HepG2 (cell line): ENCODE results near the gene TBC1D30. TPM values are rescaled to one million over a fixed set of nuclear protein-coding genes. Genes with fewer than 3 reads are reported as not detected.

Experiments used
- ATAC-seq: fragments of 200-7000 bp; cut with Tn5 transposase; 3 replicates; pipeline ENCODE4 v1.9.1; 2020; ENCODE audit warnings: mild to moderate bottlenecking, moderate library complexity
- BruUV-seq: library from RNA; stranded (reverse); fragments of 400-500 nt; replicated peaks from 2 replicates; lab custom pipeline; 2021; lab: Mats Ljungman, UMichigan
- CTCF ChIA-PET: fragments of 300-600 bp; formaldehyde crosslinking; extraction: SDS; loops from one replicate; lab custom pipeline; 2021; ENCODE audit warnings: low total read pairs, inconsistent platforms, low intra/inter-chr PET ratio; lab: Yijun Ruan, JAX
- POLR2A ChIA-PET: fragments of 350-600 bp; sonication (Branson Sonifier 250); formaldehyde crosslinking; loops from one replicate; lab custom pipeline; 2020; ENCODE audit warnings: antibody characterized with exemption, inconsistent platforms; lab: Yijun Ruan, JAX
- DNase-seq: peaks from one replicate; pipeline ENCODE4 v3.0.0-alpha.2; 2015; ENCODE audit warnings: low spot score
- FAIRE-seq: peaks from 3 replicates; lab custom pipeline; 2011; peaks lifted over from hg19 to GRCh38; lab: Jason Lieb, UNC
- H2AFZ ChIP-seq: one replicate; pipeline ENCODE4 v1.6.1; 2011; ENCODE audit warnings: low read length, inconsistent platforms
- H3K27ac ChIP-seq: fragments of 300-600 bp; 3 replicates; pipeline ENCODE4 v1.8.0; 2011; ENCODE audit warnings: mixed run types, mild to moderate bottlenecking, mixed read lengths, low read length, inconsistent platforms; ENCODE audit not compliant: insufficient read depth; ENCODE audit errors: extremely low read length
- H3K27me3 ChIP-seq, 2 experiments: fragments of 200-600 bp in 1 of 2; 2 replicates in 1 of 2; 3 replicates in 1 of 2; pipeline versions ENCODE4 v1.6.0 to v1.8.0; 2011; ENCODE audit warnings: low read length in 2 of 2, mild to moderate bottlenecking in 2 of 2, moderate library complexity in 2 of 2, inconsistent platforms in 1 of 2; ENCODE audit not compliant: insufficient read depth in 2 of 2, control insufficient read depth in 1 of 2
- H3K36me3 ChIP-seq, 2 experiments: fragments of 200-600 bp in 1 of 2; replicated peaks in 1 of 2; 2 replicates in 1 of 2; 3 replicates in 1 of 2; pipeline versions ENCODE4 v1.5.1 to v1.8.0; 2011; ENCODE audit warnings: low read length in 2 of 2, inconsistent platforms in 1 of 2; ENCODE audit not compliant: insufficient read depth in 2 of 2, control insufficient read depth in 1 of 2
- H3K4me1 ChIP-seq: 2 replicates; pipeline ENCODE4 v1.5.1; 2012; ENCODE audit warnings: low read length, inconsistent platforms; ENCODE audit not compliant: insufficient read depth
- H3K4me2 ChIP-seq: 2 replicates; pipeline ENCODE4 v1.6.0; 2011; ENCODE audit warnings: low read depth, low read length, inconsistent platforms
- H3K4me3 ChIP-seq, 3 experiments: fragments of 200-600 bp in 1 of 3; sonication (generic), shearing (Covaris generic) in 1 of 3; replicated peaks in 1 of 3; 2 replicates each; pipeline ENCODE4 v1.5.1; 2011 to 2016; ENCODE audit warnings: low read length in 3 of 3, inconsistent platforms in 2 of 3, low read depth in 2 of 3, mild to moderate bottlenecking in 2 of 3, control low read depth in 1 of 3, mixed read lengths in 1 of 3; ENCODE audit not compliant: insufficient read depth in 1 of 3
- H3K79me2 ChIP-seq: one replicate; pipeline ENCODE4 v1.6.1; 2011; ENCODE audit warnings: low read length, inconsistent platforms; ENCODE audit not compliant: insufficient read depth
- H3K9ac ChIP-seq: 2 replicates; pipeline ENCODE4 v1.6.0; 2011; ENCODE audit warnings: mild to moderate bottlenecking, low read depth, low read length, inconsistent platforms; ENCODE audit not compliant: insufficient read depth
- H3K9me3 ChIP-seq: 2 replicates; pipeline ENCODE4 v1.5.1; 2012; ENCODE audit warnings: mild to moderate bottlenecking, low read length
- H4K20me1 ChIP-seq: 2 replicates; pipeline ENCODE4 v1.6.0; 2011; ENCODE audit warnings: inconsistent platforms, mild to moderate bottlenecking, low read length, moderate library complexity; ENCODE audit not compliant: insufficient read depth
- JUND ChIP-seq: sonication (generic); formaldehyde crosslinking; IDR thresholded peaks from 2 replicates; pipeline ENCODE4 v1.8.0; 2022; ENCODE audit warnings: mild to moderate bottlenecking, missing genetic modification reagents
- SAP130 ChIP-seq: IDR thresholded peaks from 2 replicates; pipeline ENCODE4 v1.6.1; 2016; ENCODE audit warnings: low read depth
- ZNF724P ChIP-seq: sonication (generic); formaldehyde crosslinking; IDR thresholded peaks from 2 replicates; pipeline ENCODE4 v1.8.0; 2022; ENCODE audit warnings: missing genetic modification reagents, borderline replicate concordance
- WGBS: methylation state at CpG from one replicate; pipeline ENCODE4 v1.1.6; 2017; ENCODE audit warnings: low lambda C conversion rate; 5-methylcytosine and 5-hydroxymethylcytosine counted together
- in situ Hi-C: cut with HindIII; loops from 2 replicates; pipeline ENCODE4 v1.10.0; 2017; ENCODE audit warnings: low pct_unique_long_range_greater_than_20kb; ENCODE audit not compliant: extremely low pct_ligation_motif_present
- intact Hi-C: fragments of 100-400 bp; cut with micrococcal nuclease; formaldehyde crosslinking; loops from one replicate; pipeline ENCODE4 v1.10.0; 2022; ENCODE audit not compliant: unreplicated experiment
- polyA plus RNA-seq, 8 experiments: library from polyadenylated mRNA; depleted of rRNA in 3 of 8; stranded (reverse) in 7 of 8; unstranded in 1 of 8; fragments of >200 nt; fragmentation: Illumina TruSeq in 4 of 8; extraction: Trizol in 4 of 8; gene quantifications; 2 replicates each; pipeline versions ENCODE4 v1.2.1 to v1.2.3, GENCODE V29; 2011 to 2016; ENCODE audit warnings: low read depth in 4 of 8, missing spikeins in 1 of 8, mixed read lengths in 1 of 8; ENCODE audit not compliant: insufficient read depth in 1 of 8
- total RNA-seq, 5 experiments: library from RNA; depleted of rRNA; stranded (reverse); fragments of >200 nt; fragmentation: Illumina TruSeq; extraction: Trizol; gene quantifications; 2 replicates each; pipeline ENCODE4 v1.2.3, GENCODE V29; 2016; ENCODE audit warnings: low read depth in 1 of 5
- TF ChIP-seq, protein P1 (sequence below): sonication (generic); formaldehyde crosslinking; IDR thresholded peaks from 2 replicates; pipeline ENCODE4 v1.4.0; 2020; ENCODE audit warnings: mild to moderate bottlenecking, missing genetic modification reagents
- TF ChIP-seq, protein P2 (sequence below): sonication (generic); formaldehyde crosslinking; IDR thresholded peaks from 2 replicates; pipeline ENCODE4 v1.8.1; 2022; ENCODE audit warnings: mild to moderate bottlenecking, missing genetic modification reagents

Gene TBC1D30
- total and polyA plus RNA-seq, 2 of the 13 experiments (the other 11 are each of a cell fraction or from before 2014, with no cell fraction given) = 0.42 to 0.67 TPM

DNA sequence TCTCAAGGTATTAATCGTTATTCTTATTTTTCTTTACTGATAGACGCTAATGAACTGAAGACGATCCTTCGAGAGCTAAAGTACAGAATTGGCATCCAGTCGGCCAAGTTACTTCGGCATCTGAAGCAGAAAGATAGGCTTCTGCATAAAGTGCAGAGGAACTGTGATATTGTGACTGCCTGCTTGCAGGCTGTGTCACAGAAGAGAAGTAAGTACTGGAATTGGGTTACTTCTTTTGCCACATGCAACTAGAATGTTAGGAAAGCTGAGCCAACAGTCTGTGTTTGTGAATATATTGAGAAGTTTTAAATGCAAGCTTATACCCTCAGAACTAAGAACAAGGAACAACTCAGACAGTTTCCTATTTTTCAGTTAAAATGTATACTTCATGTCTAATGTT is 38.6 kb upstream of the TBC1D30 start (continued):
- TF ChIP-seq, protein P1, sequence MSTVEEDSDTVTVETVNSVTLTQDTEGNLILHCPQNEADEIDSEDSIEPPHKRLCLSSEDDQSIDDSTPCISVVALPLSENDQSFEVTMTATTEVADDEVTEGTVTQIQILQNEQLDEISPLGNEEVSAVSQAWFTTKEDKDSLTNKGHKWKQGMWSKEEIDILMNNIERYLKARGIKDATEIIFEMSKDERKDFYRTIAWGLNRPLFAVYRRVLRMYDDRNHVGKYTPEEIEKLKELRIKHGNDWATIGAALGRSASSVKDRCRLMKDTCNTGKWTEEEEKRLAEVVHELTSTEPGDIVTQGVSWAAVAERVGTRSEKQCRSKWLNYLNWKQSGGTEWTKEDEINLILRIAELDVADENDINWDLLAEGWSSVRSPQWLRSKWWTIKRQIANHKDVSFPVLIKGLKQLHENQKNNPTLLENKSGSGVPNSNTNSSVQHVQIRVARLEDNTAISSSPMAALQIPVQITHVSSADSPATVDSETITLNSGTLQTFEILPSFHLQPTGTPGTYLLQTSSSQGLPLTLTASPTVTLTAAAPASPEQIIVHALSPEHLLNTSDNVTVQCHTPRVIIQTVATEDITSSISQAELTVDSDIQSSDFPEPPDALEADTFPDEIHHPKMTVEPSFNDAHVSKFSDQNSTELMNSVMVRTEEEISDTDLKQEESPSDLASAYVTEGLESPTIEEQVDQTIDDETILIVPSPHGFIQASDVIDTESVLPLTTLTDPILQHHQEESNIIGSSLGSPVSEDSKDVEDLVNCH (CRISPR knock-in tag) = no peak
- TF ChIP-seq, all 625 proteins: peak for 0

GRCh38 chr12:64790166-64790565 is 34.3 kb upstream of the TBC1D30 start:
- no peak overlapping the region for H3K4me3 ChIP-seq
- in situ Hi-C loops = no loop called here

More at GRCh38 chr12:64790166-64790565, 34.3 kb upstream of the TBC1D30 start:
- no peaks in the 10 kb centered on the region for H3K36me3 ChIP-seq
- H3K9me3 ChIP-seq = no peaks in the 10 kb centered on the region
- no TSS peak for BruUV-seq
- H2AFZ ChIP-seq = no peak overlapping the region
- H3K27me3 ChIP-seq = no peaks in the 10 kb centered on the region
- no peak for DNase-seq
- H3K4me2 ChIP-seq = no peak overlapping the region
- H3K79me2 ChIP-seq = no peaks in the 10 kb centered on the region
- ChIA-PET POLR2A (no interaction called here), CTCF (no interaction called here)
- WGBS = 14% methylated on average over 1 of the region's 1 CpG
- TF ChIP-seq JUND (CRISPR knock-in tag) = no peak
- TF ChIP-seq, protein P2, sequence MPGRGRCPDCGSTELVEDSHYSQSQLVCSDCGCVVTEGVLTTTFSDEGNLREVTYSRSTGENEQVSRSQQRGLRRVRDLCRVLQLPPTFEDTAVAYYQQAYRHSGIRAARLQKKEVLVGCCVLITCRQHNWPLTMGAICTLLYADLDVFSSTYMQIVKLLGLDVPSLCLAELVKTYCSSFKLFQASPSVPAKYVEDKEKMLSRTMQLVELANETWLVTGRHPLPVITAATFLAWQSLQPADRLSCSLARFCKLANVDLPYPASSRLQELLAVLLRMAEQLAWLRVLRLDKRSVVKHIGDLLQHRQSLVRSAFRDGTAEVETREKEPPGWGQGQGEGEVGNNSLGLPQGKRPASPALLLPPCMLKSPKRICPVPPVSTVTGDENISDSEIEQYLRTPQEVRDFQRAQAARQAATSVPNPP (CRISPR knock-in tag) = no peak
- no peak for TF ChIP-seq ZNF724P
- TF ChIP-seq SAP130 (CRISPR knock-in tag) = no peak
- intact Hi-C loops = no loop called here
- H4K20me1 ChIP-seq = no peaks in the 10 kb centered on the region
- no peak for ATAC-seq
- H3K4me1 ChIP-seq = peaks cover 13% of the 10 kb centered on the region
- no peak overlapping the region for H3K27ac ChIP-seq
- no peak overlapping the region for H3K9ac ChIP-seq
- no peak for FAIRE-seq
